Panc1 (cell line): ENCODE data around the gene ZNF883. TPM values are rescaled to one million over a fixed set of nuclear protein-coding genes. Genes with fewer than 3 reads are reported as not detected.
"Not testable (repeated sequence)": the region's sequence is repeated elsewhere in the genome, so short reads cannot be mapped to it uniquely, and the experiment has no call there.

Experiments used
- ATAC-seq: fragments of 200-7000 bp; cut with Tn5 transposase; 2 replicates; pipeline ENCODE4 v1.9.1; 2020; ENCODE audit warnings: mild to moderate bottlenecking, moderate library complexity
- Bru-seq: library from RNA; stranded (reverse); fragments of 400-500 nt; gene quantifications from one replicate; lab custom pipeline; 2021; lab: Mats Ljungman, UMichigan
- BruChase-seq, 2 experiments: library from RNA; stranded (reverse); fragments of 400-500 nt; gene quantifications; one replicate each; lab custom pipeline; 2021; lab: Mats Ljungman, UMichigan
- BruUV-seq: library from RNA; stranded (reverse); fragments of 400-500 nt; replicated peaks from 2 replicates; lab custom pipeline; 2021; lab: Mats Ljungman, UMichigan
- CTCF ChIA-PET: fragments of 300-600 bp; sonication (Branson Sonifier 250); formaldehyde crosslinking; loops from one replicate; lab custom pipeline; 2022; ENCODE audit warnings: antibody characterized with exemption; lab: Charles Lee
- POLR2A ChIA-PET: fragments of 300-600 bp; sonication (Branson Sonifier 250); formaldehyde crosslinking; loops from one replicate; lab custom pipeline; 2022; ENCODE audit warnings: antibody characterized with exemption; lab: Charles Lee
- DNase-seq: peaks from one replicate; pipeline ENCODE4 v3.0.0-alpha.2; 2010; ENCODE audit warnings: low read depth, low spot score
- H3K27ac ChIP-seq: 2 replicates; pipeline ENCODE4 v1.5.1; 2011; ENCODE audit warnings: mild to moderate bottlenecking, low read length, inconsistent platforms
- H3K27me3 ChIP-seq: fragments of 200-500 bp; sonication (Bioruptor generic); 2 replicates; pipeline ENCODE4 v1.6.0; 2014; ENCODE audit warnings: low read length, inconsistent platforms; ENCODE audit not compliant: control insufficient read depth, insufficient read depth
- H3K36me3 ChIP-seq: fragments of 200-500 bp; sonication (Bioruptor generic); 2 replicates; pipeline ENCODE4 v1.5.1; 2014; ENCODE audit warnings: inconsistent platforms, mild to moderate bottlenecking, low read length, moderate library complexity; ENCODE audit not compliant: control insufficient read depth, insufficient read depth
- H3K4me1 ChIP-seq: 2 replicates; pipeline ENCODE4 v1.5.1; 2011; ENCODE audit warnings: inconsistent platforms, mild to moderate bottlenecking, low read length, moderate library complexity; ENCODE audit not compliant: control insufficient read depth, insufficient read depth
- H3K4me3 ChIP-seq, 2 experiments: 2 replicates each; pipeline ENCODE4 v1.5.1; 2011 to 2012; ENCODE audit warnings: low read depth in 2 of 2, low read length in 2 of 2, mild to moderate bottlenecking in 2 of 2, inconsistent platforms in 1 of 2, moderate library complexity in 1 of 2
- H3K9me3 ChIP-seq: fragments of 200-500 bp; sonication (Bioruptor generic); 2 replicates; pipeline ENCODE4 v1.5.1; 2014; ENCODE audit warnings: low read depth, mild to moderate bottlenecking, inconsistent platforms, low read length, moderate library complexity; ENCODE audit not compliant: control insufficient read depth, insufficient read depth
- POLR2AphosphoS5 ChIP-seq: IDR thresholded peaks from 2 replicates; pipeline ENCODE4 v1.6.1; 2012; ENCODE audit warnings: mild to moderate bottlenecking, low read depth, low read length, moderate library complexity
- SIN3A ChIP-seq: IDR thresholded peaks from 2 replicates; pipeline ENCODE4 v1.6.1; 2012; ENCODE audit warnings: low read depth, mild to moderate bottlenecking, low read length, moderate library complexity, borderline replicate concordance; ENCODE audit not compliant: insufficient read depth
- TCF7L2 ChIP-seq: IDR thresholded peaks from 2 replicates; pipeline ENCODE4 v1.6.1; 2011; ENCODE audit warnings: mild to moderate bottlenecking, low read depth, low read length, inconsistent platforms
- in situ Hi-C: cut with HindIII; loops from 2 replicates; pipeline ENCODE4 v1.10.0; 2016; ENCODE audit warnings: low sequenced_read_pairs, low pct_unique_long_range_greater_than_20kb
- intact Hi-C: fragments of 100-400 bp; cut with micrococcal nuclease; formaldehyde crosslinking; loops from one replicate; pipeline ENCODE4 v1.10.0; 2022; ENCODE audit not compliant: unreplicated experiment
- long read RNA-seq: library from polyadenylated mRNA; unstranded; transcript quantifications from one replicate; pipeline ENCODE4 v2.0.0, GENCODE V29; 2021; ENCODE audit not compliant: unreplicated experiment
- polyA plus RNA-seq: library from polyadenylated mRNA; unstranded; fragments of >200 nt; gene quantifications from one replicate; pipeline ENCODE4 v1.2.1, GENCODE V29; 2012; ENCODE audit warnings: missing spikeins; ENCODE audit not compliant: insufficient read length
- total RNA-seq: library from RNA; stranded (reverse); gene quantifications from one replicate; pipeline ENCODE4 v1.2.1, GENCODE V29; 2021; ENCODE audit not compliant: unreplicated experiment
- TF ChIP-seq, protein P1 (sequence below): fragments of 450-650 bp; IDR thresholded peaks from 2 replicates; pipeline ENCODE4 v1.5.1; 2017; ENCODE audit warnings: mild to moderate bottlenecking
- TF ChIP-seq, protein P2 (sequence below), 2 experiments: IDR thresholded peaks; 2 replicates each; pipeline ENCODE4 v1.6.1; 2011 to 2012; ENCODE audit warnings: low read depth in 2 of 2, control low read depth in 1 of 2, low read length in 1 of 2, mild to moderate bottlenecking in 1 of 2, moderate library complexity in 1 of 2; ENCODE audit not compliant: insufficient read depth in 1 of 2

Gene ZNF883
- total RNA-seq (not detected), Bru-seq, nascent RNA (percentile 2 among the genes with signal in this experiment), BruChase-seq, experiment 1, labeled RNA remaining after a 2-hour chase (percentile 3 among the genes with signal in this experiment), BruChase-seq, experiment 2, labeled RNA remaining after a 6-hour chase (percentile 9 among the genes with signal in this experiment)
- not detected for polyA plus RNA-seq
- long read RNA-seq: 0 reads

DNA sequence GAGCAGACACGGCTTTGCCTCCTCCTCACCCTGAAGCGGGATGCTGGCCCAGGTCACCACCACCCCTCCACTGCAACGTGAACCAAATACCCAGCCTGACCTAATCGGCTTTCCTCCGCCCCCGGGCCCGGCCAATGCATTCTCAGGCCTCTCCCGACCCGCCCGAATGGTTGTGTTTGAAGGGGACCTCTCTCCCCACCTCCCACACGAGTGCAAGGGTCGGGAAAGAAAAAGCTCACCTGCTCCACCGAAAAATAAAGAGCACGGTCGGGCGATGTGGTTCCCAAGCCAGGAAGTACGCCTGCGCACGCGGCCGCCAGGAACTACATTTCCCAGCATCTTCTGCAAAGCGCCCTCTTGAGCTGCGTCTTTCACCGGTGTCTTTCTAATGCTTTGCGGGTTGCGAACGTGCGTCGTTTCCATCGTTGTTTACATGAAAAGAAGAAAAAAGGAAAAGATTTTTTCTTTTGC, at the start of gene ZNF883:
ZNF883 (minus strand) TSS at position 282 of the 471 bp plus-strand sequence.
- intact Hi-C loops (no loop called here), in situ Hi-C loops (no loop called here)
- ATAC-seq: no peak
- no peaks in the 10 kb centered on the region; the same call in 1 of the 2 replicates for H3K9me3 ChIP-seq
- H3K27ac ChIP-seq: no peak within 1 kb of the TSS
- TF ChIP-seq POLR2AphosphoS5: no peak
- TF ChIP-seq, protein P1, sequence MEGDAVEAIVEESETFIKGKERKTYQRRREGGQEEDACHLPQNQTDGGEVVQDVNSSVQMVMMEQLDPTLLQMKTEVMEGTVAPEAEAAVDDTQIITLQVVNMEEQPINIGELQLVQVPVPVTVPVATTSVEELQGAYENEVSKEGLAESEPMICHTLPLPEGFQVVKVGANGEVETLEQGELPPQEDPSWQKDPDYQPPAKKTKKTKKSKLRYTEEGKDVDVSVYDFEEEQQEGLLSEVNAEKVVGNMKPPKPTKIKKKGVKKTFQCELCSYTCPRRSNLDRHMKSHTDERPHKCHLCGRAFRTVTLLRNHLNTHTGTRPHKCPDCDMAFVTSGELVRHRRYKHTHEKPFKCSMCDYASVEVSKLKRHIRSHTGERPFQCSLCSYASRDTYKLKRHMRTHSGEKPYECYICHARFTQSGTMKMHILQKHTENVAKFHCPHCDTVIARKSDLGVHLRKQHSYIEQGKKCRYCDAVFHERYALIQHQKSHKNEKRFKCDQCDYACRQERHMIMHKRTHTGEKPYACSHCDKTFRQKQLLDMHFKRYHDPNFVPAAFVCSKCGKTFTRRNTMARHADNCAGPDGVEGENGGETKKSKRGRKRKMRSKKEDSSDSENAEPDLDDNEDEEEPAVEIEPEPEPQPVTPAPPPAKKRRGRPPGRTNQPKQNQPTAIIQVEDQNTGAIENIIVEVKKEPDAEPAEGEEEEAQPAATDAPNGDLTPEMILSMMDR: no peak
- H3K4me1 ChIP-seq: no peaks in the 10 kb centered on the region
- H3K4me3 ChIP-seq: peak within 1 kb of the TSS in 1 of 2 experiments; percentile 12; a peak in 1 of 4 replicates
- H3K36me3 ChIP-seq: no peaks in the 10 kb centered on the region
- CTCF ChIA-PET: no interaction called here
- no peak for DNase-seq
- H3K27me3 ChIP-seq: no peaks in the 10 kb centered on the region
- POLR2A ChIA-PET: no interaction called here
- BruUV-seq: no TSS peak

DNA sequence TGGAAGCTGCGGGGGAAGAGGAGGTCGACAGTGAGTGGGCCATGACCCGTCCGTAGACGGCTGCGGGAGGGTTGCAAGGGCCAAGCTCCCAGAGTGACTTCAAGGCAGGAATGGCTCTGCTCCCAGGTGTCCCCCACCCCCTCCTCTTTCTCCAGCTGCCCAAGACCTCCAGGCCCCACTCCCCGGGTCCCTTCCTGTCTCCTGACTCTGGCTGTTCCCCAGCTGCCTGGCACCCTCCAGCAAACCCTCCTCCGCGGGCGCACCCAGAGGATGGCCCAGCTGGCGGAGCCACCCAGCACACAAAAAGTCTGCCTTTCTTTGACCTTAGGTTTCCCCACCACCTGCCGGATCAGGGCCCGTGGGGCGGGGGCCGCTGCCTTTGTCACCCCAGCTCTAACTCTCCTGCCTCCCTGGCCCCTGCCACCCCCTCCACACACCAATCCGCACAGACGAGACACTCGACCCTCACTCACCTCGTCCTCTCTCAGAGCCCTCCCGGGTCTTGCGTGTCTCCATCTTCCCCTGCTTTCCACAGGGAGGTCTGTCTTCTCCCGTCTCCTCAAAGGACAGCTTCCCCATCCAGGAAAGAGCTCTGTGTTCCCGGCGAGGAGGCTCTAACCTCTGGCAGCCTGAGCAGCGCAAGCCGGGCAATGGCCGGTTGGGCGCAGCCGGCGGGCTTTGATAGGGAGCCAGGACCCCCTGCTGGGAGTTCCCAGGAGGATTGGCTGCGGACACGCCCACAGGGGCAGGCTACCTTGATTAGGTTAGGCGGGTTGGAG, 49.3 kb upstream of the ZNF883 start:
- ATAC-seq, DNase-seq, H3K4me3 ChIP-seq, H3K9me3 ChIP-seq, CTCF ChIA-PET, POLR2A ChIA-PET, intact Hi-C loops, H3K36me3 ChIP-seq, in situ Hi-C loops, H3K27me3 ChIP-seq, H3K4me1 ChIP-seq, H3K27ac ChIP-seq, BruUV-seq: not testable (repeated sequence)

DNA sequence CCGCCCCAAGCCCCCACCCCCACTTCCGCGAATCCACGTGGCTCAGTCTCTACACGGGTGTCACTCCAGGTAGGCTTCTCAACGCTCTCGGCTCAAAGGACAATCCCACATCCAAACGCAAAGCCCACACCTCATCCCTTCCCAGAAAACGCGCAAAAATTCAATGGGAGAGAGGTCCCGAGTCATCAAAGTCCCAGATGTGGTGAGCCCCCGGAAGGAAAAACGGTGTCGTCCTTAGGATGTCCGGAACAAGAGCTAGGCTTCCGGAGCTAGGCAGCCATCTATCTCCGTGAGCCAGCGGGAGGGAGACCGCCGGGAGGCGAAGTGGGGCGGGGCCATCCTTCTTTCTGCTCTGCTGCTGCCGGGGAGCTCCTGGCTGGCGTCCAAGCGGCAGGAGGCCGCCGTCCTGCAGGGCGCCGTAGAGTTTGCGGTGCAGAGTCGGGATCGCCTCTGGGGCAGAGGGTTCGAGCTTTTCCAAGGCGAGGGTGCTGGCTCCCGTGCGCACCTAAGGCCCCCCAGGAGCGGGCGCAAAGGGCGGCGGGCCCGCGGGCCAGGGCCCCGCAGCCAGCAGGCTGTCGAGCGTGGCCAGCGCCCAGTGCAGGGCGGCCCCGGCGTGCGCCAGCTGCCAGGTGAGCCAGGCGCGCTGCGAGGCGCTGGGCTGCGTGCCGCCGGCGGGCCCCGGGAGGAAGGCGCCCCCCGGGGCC, 47.7 kb upstream of the ZNF883 start:
- POLR2A ChIA-PET, in situ Hi-C loops, ATAC-seq, DNase-seq, H3K27me3 ChIP-seq, intact Hi-C loops, BruUV-seq, CTCF ChIA-PET, H3K4me3 ChIP-seq, H3K4me1 ChIP-seq, H3K36me3 ChIP-seq, H3K27ac ChIP-seq, H3K9me3 ChIP-seq: not testable (repeated sequence)

DNA sequence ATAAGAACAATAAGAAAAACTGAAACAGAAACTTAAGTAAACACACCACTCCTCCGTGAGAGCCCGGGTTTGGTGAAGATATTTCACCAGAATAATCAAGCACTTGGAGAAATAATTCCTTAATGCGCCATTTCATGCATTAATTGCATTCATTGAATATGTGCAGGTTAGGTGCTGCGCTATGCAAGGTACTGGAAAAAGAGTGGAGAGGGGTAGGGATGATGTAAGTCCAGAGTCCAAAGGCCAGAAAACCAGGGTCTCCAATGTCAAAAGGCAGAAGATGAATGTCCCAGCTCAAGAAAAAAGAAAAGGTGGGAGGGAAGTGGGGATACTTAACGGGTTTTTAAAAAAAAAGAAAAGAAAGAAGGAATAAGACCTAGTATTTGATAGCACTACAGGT, 45.2 kb upstream of the ZNF883 start:
- ChIA-PET CTCF (no interaction called here), POLR2A (no interaction called here)
- H3K36me3 ChIP-seq: no peaks in the 10 kb centered on the region
- H3K27ac ChIP-seq: peak overlapping the region; percentile 75
- H3K4me1 ChIP-seq: no peaks in the 10 kb centered on the region
- H3K4me3 ChIP-seq: peak overlapping the region; percentile 63 to 68
- in situ Hi-C loops: no loop called here
- H3K9me3 ChIP-seq: peaks cover 2% of the 10 kb centered on the region; the same call in 1 of the 2 replicates
- intact Hi-C loops: no loop called here
- TF ChIP-seq, protein P2, sequence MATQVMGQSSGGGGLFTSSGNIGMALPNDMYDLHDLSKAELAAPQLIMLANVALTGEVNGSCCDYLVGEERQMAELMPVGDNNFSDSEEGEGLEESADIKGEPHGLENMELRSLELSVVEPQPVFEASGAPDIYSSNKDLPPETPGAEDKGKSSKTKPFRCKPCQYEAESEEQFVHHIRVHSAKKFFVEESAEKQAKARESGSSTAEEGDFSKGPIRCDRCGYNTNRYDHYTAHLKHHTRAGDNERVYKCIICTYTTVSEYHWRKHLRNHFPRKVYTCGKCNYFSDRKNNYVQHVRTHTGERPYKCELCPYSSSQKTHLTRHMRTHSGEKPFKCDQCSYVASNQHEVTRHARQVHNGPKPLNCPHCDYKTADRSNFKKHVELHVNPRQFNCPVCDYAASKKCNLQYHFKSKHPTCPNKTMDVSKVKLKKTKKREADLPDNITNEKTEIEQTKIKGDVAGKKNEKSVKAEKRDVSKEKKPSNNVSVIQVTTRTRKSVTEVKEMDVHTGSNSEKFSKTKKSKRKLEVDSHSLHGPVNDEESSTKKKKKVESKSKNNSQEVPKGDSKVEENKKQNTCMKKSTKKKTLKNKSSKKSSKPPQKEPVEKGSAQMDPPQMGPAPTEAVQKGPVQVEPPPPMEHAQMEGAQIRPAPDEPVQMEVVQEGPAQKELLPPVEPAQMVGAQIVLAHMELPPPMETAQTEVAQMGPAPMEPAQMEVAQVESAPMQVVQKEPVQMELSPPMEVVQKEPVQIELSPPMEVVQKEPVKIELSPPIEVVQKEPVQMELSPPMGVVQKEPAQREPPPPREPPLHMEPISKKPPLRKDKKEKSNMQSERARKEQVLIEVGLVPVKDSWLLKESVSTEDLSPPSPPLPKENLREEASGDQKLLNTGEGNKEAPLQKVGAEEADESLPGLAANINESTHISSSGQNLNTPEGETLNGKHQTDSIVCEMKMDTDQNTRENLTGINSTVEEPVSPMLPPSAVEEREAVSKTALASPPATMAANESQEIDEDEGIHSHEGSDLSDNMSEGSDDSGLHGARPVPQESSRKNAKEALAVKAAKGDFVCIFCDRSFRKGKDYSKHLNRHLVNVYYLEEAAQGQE (IDR thresholded peaks at IDR 0.05; ENCODE audit: insufficient read depth in 1 of 2, low read depth in 2 of 2, low read length in 1 of 2): no peak
- no peak for TF ChIP-seq TCF7L2
- no peak for TF ChIP-seq POLR2AphosphoS5
- TF ChIP-seq, protein P1: no peak
- TF ChIP-seq SIN3A: no peak
- ATAC-seq: no peak
- DNase-seq: no peak
- H3K27me3 ChIP-seq: no peaks in the 10 kb centered on the region
- BruUV-seq: no TSS peak
